Stimulated activated CD4-positive, alpha-beta T cell treated with anti-CD3 and anti-CD28 coated beads, Interleukin-2, amount 100 ng/mL, for 4 hours (primary cell): ENCODE results near the gene TEX264.
"Not testable (repeated sequence)": the region's sequence is repeated elsewhere in the genome, so short reads cannot be mapped to it uniquely, and the experiment has no call there.

Experiments used
- DNase-seq: peaks from one replicate; pipeline ENCODE4 v3.0.0-alpha.2; 2020; ENCODE audit warnings: low read depth

The TEX264 gene

GRCh38 chr3:51670823-51671733 is at the start of gene TEX264:
TSS of gene TEX264 (plus strand) at chr3:51671252. CDS start at chr3:51674305, 3,053 bp downstream.
- DNase-seq, result peak; percentile 92

DNA sequence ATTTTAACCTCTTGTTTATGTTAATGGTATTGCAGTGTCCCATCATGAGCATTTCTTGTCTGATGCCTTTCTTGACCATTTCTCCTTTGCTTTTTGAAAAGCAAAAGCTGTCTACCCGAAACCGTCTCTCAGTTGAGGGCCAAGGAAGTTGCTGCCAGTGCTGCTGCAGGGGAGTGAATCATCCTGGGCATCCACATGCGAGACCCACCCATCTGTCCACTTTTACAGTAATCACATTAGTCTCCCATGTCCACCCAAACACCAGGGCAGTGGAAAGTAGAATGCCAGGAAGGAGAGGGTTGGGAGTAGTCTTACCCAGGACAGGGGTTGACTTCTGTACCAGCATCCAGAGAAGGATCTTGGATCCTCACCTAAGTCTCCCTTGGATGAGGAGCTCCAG is 48.6 kb upstream of the TEX264 start:
- no peak for DNase-seq

DNA sequence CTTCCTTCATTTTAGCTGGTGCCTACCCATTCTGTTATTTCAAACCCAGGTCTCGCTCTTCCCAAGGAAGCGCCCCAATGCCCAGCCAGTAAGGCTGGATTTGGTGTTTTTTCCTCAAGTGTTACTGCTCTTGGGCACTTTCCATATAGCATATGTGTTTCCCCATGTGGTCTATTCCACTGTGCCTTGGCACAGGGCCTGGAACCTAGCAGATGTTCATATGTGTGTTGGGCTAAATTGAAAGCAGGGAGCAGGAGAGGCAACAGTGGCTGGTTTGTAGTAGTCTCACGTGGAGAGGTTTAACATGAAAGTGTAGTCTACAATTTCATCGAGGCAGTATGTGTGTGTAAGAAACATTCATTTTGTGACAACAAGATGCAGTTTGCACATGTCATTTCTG is 48.2 kb upstream of the TEX264 start:
- no peak for DNase-seq

DNA sequence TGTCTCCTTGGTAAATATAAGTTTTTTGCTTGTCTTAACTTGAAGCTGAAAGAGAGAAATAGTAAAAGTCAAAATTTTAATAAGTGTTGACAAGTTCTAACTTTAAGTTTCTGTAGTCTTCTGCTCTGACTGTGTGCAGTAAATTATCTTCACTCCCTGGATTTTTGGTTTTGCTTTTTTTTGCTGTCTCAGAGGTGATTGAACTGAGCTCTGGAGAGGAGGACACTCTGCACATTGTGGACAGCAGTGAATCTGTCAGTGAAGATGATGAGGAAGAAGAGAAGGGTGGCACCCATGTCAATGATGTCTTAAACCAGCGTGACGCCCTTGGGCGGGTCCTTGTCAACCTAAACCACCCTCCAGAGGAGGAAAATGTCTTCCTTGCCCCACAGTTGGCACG is 40.5 kb upstream of the TEX264 start:
- no peak for DNase-seq

- no peak for DNase-seq
These were observed 33.7 kb upstream of the TEX264 start for GRCh38 chr3:51637144-51637940.

GRCh38 chr3:51637941-51638471 is 33.0 kb upstream of the TEX264 start:
- DNase-seq, result no peak

- no peak for DNase-seq
These were observed 28.6 kb upstream of the TEX264 start for GRCh38 chr3:51642462-51642861.

DNA sequence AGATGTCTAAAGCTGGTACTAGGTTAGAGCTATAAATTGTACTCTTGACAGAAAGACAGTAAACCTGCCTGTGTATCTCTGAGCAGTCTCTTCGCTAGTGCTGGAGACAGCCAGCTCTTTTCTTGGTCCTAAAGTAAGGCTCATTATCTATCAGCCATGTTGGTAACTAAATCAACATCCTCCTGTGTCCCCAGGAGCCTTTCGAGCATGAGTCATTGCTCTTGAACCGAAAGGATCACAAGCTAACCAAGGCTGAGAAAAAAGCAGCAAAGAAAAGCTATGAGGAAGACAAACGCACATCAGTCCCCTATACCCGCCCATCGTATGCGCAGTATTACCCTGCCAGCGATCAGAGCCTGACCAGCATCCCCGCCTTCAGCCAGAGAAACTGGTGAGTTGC is 25.0 kb upstream of the TEX264 start:
- DNase-seq, result no peak

- not testable (repeated sequence) for DNase-seq
These were observed 18.9 kb upstream of the TEX264 start for GRCh38 chr3:51652103-51652502.

- not testable (repeated sequence) for DNase-seq
These were observed 17.6 kb upstream of the TEX264 start for GRCh38 chr3:51653409-51653808.

- DNase-seq, result no peak
These were observed 13.8 kb upstream of the TEX264 start for GRCh38 chr3:51657234-51657633.

- DNase-seq, result no peak
These were observed 11.1 kb upstream of the TEX264 start for GRCh38 chr3:51659942-51660341.

DNA sequence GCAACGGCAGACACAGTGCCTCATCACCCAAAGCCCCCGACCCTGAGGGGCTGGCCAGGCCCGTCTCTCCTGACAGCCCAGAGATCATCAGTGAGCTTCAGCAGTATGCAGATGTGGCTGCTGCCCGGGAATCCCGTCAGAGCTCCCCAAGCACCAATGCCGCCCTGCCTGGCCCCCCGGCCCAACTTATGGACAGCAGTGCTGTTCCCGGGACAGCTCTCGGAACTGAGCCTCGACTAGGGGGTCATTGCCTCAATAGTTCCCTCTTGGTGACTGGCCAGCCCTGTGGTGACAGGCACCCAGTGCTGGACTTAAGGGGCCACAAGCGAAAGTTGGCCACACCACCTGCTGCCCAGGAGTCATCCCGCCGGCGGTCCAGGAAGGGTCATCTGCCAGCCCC is 8.6 kb upstream of the TEX264 start:
- DNase-seq, result no peak

GRCh38 chr3:51668756-51669155 is 2.3 kb upstream of the TEX264 start:
- no peak for DNase-seq

DNA sequence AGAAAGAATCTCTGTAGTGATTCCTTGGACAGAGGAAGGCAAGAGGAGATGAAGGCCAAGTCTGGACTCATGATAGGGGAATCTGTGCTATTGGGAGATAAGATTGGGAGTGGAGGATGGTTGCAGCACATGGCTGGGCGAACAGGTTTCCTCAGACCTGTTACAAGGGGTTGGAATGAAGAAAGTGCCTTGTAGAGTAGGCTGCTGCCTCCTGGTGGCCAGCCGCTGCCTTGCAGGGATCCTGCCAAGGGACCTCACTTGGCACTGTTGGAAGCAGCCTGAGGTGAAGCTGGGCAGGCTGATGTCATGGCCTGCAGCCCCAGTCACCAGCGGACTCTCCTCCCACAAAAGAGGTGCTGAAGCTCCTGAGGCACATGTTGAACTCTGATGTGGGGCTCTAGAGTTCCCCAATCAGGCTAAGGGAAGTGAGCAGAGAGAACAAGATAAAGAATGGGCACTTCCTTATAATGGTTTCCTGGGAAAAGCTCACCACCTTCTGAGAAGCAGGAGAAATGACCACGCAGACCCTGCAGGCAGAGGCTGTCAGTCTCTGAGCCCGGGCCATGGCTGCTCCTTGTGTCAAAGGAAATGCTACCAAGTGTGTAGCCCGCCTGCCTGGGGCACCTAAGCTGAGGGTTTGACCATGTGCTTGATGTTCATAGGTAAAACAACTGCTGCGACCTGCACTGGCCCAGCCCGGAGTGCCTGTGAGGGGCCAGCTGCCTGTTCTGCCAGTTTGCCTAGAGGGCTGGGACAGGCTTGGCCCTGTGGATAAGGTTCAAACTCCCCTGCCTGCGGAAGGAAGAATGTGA is 1.6 kb upstream of the TEX264 start:
- peak; percentile 67 for DNase-seq

DNA sequence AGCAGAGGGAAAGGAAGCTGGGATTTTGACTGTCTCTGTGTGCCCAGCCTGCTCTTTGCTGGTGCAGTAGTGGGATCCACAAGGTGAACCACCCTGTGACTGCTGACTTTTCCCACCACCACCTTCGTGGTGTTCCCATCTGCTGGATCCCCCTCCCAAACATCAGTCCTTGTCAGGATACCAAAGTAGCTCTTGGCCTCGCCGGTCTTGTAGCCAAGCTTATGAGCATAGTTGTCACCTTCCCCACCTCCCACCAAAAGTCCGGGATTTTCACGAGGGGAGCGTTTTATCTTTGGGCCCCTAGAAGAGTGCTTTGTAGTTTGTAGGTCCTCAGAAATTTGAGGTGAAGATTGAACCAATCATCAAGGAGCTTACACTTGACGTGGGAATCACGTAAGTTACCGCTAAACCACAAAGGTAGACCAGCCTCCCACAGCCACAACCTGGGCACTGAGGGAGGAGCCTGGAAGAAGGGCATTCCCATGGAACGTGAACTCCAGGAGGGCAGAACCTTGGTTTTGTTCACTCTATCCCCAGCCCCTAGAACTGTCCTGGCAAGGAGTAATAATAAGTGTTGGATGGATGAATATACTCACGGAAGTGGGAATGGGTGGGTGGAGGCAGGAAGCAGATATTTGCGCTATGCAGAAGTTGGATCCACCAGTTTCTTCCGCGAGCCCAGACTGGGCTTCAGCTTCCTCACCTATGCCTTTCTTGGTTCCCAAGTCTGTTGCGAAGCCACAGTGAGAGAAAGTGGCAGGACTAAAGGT is 814 bp upstream of the TEX264 start:
- DNase-seq, result no peak

GRCh38 chr3:51671734-51672475 is 853 bp downstream of the TEX264 start:
- DNase-seq, result peak; percentile 30

DNA sequence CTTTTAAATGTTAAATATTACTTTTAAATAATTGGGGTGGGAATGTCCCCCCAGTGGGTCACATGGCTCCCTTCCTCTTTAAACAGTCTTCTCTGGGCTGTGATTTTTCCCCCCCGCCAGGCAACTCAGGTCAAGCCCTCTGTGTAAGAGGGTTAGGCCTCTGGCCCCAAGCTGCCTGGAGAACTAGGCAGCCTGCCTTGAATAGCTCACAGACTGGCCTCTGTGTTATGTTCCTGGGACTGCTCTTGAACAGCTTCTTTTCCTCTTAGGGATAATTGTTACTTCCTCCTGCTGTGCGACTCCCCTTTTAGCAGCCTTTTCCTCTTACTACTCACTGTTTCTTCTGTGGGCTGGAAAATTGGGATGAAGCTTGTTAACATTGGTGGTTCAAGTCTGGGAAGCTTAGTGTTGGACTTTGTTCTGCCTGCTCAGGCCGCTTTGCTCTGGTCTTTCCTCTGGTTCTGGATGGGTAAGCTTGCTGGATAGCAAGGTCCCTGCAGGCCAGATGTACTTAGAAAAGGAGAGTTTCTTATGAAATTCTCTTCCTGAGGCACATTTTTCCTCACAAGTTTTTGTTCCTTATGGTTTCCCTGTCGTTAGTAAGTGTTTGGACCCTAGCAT is 2.2 kb downstream of the TEX264 start:
- no peak for DNase-seq

GRCh38 chr3:51673802-51674654 is 3.0 kb downstream of the TEX264 start:
- no peak for DNase-seq
